CD4-positive, alpha-beta T cell treated with Interferon gamma for 1 hour (primary cell): Measurements from ENCODE around the gene CCDC28B.
"Not testable (repeated sequence)": the region's sequence is repeated elsewhere in the genome, so short reads cannot be mapped to it uniquely, and the experiment has no call there.

Experiments
- DNase-seq: peaks from one replicate; pipeline ENCODE4 v3.0.0-alpha.2; 2020

CCDC28B gene

DNA sequence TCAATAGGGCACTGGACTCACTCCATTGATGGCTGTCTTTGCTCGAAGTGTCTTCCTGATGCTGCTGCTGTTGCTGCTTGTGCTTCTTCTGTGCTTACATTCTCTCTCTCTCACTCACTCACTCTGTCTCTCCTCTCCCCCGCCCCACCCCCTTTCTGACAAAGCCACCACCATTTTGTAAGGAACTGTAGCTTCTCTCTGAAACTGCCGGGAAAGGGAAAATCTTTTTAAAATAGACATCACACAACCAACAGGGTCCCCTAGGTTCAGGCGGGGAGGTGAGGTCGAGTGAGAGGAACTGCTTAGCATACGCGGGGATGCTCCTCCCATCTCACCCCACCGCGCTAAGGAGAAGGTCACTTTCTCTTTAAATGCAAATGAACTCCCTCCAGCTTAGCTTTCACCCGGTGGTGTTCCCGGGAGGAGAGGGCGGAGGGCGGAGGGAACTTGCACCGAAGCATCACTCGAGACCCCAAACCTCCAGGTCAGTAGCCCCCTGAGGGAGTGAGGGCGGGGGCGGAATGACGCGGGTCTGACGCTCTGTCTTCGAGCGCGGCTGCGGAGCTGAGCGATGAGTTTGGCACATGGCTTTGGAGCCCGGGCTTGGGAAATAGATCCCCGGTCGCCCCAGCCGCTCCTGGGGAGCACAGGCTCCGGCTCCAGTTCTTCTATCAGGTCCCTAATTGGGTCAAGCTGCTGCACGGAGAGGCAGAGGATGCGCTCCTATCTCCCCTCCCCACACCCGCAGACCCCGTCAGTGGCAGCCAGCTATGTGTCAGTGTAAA is at the start of gene CCDC28B:
Gene CCDC28B, plus strand, starts transcription at position 370 of the 785 bp plus-strand sequence. CDS start 1,341 bp downstream, outside the sequence.
- DNase-seq = peak; percentile 48

DNA sequence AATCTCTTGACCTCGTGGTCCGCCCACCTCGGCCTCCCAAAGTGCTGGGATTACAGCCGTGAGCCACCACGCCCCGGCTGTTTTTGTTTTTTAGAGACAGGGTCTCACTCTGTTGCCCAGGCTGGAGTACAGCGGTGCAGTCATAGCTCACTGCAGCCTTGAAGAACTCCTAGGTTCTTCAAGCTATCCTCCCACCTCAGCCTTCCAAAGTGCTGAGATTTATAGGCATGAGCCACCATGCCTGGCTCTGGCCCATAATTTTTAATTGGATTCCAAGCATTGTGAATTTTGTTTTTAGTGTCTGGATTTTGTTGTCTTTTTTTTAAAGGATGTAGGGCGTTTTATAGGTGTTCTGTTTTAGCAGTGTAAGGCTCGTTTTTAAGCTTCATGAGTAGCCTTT is 49.5 kb upstream of the CCDC28B start:
- no peak for DNase-seq

DNA sequence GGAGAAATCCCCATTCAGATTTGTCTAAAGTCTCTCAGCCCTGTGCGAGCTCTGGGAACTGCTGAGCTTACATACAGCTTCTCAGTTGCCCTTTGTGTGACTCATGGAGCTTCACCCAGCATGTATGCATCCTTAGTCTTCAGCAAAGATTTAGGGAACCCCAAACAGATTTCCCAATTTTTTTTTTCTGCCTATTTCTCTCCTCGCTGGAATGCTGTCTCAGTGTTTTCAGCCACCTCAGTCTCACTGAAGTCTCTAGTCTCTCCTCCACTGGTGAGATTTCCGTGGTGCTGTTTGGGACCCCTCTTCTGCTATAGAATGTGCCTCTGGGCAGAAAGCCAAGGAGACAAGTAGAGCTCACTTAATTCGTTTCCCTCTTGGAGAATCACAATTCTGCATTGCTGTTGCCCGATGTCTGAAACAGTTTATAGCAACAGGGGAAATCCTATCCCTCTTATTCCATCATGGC is 49.0 kb upstream of the CCDC28B start:
- DNase-seq = no peak

DNA sequence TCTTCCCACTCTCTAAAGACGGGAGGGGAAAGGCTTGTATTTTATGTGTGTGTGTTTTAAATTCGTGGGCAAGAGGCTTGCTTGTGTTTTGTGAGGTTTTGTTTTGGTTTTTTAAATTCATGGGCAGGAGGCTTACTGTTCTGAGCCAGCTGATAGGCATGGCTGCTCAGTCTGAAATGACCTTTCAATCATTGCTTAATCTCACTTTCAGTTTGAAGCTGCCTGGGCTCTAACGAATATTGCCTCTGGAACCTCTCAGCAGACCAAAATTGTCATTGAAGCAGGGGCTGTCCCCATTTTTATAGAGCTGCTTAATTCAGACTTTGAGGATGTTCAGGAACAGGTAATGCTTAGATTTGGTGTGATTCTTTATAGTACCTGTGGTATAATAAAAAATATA is 41.2 kb upstream of the CCDC28B start:
- no peak for DNase-seq

DNA sequence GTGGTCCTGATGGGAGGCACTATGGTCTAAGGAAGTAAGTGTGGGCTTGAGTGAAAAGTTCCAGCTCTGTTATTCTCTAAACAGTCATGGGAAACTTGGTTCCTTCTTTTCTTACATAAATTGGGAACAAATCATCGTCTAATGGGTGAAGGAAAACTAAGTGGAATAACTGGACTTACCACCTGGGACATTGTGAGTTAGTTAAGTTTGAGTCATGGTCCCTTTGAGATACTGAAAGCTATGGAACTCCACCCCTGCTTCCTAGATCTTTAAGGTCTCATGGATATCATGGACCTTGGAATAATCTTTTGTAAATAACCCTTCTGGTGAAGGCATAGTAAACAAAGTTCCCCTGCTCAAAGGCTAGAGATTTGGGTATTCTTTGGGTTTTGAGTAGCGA is 37.0 kb upstream of the CCDC28B start:
- DNase-seq = no peak

DNA sequence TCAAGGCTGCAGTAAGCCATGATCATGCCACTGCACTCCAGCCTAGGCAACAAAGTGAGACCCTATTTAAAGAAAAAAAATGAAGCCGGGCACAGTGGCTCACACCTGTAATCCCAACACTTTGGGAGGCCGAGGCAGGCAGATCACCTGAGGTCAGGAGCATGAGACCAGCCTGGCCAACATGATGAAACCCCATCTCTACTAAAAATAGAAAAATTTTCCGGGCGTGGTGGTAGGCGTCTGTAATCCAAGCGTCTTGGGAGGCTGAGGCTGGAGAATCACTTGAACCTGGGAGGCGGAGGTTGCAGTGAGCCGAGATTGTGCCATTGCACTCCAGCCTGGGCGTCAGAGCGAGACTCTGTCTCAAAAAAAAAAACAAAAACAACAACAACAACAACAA is 34.8 kb upstream of the CCDC28B start:
- DNase-seq = not testable (repeated sequence)

DNA sequence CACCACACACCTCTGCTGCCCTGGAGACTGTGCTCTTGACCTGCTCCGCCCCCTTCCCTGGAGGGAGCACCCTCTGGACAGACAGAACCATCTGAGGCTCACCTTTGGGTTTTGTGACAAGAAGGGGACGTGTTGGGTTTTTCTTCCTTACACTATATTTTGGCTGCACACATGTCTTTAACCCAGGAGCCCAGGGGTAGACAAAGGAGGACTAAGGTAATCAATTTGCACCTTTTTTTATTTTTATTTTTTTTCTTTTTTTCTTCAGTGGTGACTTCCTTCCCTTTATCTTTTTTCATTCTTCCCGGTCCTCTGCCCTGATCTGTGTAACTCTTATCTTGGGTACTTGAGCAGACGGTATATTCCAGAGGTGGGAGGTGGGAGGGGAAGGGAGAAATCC is 29.4 kb upstream of the CCDC28B start:
- no peak for DNase-seq

DNA sequence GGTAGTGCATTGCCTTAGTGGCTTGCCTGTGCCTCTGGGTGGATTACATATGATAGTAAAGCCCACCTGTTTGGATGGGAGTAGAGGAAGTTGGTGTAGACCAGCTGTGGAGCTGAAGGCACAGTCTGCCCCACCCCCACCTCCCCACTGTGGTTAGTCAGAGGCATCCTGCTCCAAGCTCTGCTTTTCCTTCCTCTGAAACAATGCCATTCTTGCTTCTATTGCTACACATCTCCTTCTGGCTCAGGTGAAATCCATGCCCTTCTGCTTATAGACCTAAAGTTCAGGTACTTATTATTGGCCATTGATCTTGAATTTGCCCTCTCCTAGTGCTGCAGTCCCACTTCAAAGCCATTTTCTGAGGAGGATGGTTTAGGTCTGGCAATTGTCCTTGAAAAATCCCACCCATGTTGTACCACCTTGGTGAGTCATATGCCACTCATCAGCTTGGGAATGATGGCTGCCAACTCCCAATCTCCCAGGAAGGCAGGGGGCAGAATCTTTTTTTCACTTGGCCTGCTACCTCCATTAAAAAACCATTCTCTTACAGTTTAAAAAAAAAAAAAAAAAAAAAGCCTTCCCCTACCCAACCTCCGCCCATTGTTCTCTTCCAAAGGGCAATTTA is 27.7 kb upstream of the CCDC28B start:
- no peak for DNase-seq

DNA sequence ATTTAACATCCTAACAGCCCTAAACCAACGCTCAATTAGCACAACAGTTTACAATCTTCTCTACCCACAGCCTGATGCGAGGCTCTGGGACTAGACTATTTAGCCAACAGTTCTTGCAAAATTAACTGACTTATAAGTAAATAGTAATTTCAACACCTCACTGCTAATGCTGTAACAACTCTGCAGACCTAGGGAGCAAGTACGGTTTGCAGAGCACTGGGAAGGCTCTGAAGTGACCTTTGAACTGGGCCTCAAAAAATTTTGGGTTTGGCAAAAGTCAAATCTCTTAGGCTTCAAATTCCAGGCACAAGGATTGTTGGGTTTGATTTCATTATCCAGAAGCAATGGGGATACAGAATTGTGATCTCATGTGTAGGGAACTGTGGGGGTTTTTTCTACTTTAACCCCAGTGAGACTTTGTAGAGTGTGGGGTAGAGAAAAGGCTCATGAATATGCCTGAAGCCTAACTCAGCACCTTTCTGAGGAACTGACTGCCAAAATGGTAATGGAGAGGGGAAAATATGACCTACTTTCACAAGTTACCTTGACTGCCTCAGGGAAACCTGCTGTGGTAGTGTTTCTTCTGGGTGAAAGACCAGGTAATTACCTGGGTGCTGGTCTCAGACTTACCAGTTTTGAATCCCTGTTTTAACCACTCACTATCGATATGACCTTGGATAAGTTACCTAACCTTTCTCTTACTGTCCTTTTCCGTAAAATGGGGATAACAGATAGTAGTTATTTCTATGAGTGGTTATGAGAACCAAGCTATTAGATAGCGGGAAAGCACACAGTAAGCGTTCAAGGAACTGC is 21.8 kb upstream of the CCDC28B start:
- no peak for DNase-seq

DNA sequence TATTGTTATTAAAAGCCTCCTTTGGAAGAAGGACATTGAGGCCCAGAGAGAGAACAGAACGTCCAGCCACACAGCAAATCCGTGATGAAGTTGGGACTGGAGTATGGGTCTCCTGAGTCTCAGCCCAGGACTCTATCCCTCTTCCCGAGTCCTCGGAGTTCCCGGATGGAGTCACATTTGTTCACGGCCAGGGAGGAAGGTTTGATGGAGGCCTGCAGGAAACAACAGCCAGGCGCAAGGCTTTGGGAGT is 21.3 kb upstream of the CCDC28B start:
- no peak for DNase-seq

DNA sequence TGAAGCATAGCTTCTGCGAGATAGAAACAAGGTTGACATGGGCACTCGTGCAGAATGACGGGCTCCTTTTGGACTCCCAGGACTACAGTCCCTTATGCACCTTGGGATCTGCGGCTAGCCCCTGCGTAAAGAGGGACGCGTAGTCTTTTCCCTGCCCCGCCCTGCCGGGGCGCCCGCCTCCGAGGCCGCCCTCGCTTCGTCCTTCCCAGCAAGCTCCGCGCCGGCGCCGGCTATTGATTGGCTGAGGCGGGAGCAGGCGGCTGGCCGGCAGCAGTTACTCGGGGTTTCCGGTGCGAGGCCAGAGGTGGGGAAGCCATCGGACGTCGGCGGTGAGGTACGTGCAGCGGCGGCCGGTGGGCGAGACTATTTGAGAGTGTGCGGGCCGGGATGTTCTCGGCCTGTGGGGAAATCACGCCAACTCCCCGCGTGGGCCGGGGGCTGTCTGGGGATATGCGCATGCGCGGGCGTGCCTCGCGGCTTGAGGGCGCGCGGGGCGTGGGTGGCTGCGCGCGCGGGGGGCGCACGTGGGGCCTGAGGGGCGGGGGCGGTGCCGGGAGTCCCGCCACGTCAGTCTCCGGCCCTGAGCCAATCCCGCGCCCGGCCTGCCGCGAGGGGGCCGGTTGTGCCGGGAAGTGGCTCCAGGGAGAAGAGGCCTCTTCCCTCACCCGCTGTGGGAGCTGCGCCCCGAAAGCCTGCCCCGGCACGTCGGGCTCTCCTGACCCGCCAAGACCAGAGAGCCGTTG is 20.8 kb upstream of the CCDC28B start, which contains the start of gene TXLNA:
Gene TXLNA, plus strand, starts transcription at position 233 of the 743 bp plus-strand sequence. CDS start 671 bp downstream, outside the sequence.
- peak; percentile 88 for DNase-seq

DNA sequence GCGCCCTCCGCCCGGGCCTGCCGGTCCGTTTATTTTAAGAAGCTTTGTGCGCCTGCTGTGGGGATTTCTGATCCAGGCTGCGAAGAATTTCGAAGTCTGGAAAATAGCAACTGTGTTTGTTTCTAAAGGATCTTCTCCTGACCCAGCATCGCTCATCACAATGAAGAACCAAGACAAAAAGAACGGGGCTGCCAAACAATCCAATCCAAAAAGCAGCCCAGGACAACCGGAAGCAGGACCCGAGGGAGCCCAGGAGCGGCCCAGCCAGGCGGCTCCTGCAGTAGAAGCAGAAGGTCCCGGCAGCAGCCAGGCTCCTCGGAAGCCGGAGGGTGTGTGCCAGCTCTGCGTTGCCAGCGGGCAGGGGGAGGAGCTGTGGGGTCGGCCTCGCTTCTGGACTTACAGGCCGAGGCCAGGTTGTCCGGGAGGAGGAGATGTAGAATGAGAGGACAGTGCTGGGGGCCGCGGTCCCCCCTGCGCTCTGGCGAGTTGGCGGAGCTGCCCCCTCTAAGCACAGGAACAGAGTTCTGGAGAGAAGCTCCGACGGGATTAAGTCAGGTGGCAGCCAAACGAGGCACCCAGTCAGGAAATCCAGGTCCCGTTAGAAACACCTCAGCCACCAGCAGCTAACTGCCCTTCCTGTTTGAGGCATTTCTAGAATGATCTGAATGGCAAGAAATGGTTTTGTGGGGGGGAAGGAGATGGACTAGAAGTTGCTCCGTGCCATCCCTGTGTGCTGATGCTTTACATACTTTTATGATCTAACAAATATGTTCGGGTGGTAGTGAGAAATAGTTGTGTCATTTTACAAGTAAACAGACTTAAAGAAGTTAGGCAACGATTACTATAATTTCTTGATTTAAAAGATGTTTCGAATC is 20.0 kb upstream of the CCDC28B start:
- peak; percentile 25 for DNase-seq

DNA sequence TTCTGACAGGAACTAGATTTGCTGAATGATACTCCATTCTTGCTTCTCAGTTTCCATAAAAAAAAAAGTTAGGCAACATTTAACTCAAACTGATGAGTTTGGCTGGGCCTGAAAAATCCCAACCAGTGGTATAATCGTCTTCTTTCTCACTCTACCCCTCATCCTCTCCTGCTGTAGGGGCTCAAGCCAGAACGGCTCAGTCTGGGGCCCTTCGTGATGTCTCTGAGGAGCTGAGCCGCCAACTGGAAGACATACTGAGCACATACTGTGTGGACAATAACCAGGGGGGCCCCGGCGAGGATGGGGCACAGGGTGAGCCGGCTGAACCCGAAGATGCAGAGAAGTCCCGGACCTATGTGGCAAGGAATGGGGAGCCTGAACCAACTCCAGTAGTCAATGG is 19.3 kb upstream of the CCDC28B start:
- DNase-seq = no peak

DNA sequence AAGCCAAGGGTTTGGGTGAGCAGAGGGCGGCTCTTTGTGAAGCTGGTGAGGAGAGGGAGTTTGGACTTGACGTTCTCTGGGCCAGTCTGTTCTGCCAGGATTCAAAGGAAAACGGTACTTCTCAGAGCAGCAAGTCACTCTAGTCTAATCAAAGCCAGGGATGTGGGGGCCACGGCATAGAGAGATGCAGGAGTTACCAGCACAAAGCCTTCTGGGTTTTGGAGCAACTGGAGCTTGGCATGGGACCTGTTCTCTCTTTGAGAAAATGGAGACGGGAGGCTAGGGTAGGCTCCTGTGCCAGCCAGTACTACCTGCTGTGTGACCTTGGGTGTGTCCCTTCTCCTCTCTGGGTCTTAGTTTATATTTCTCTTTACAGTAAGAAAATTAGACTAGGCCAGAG is 18.8 kb upstream of the CCDC28B start:
- DNase-seq = no peak

DNA sequence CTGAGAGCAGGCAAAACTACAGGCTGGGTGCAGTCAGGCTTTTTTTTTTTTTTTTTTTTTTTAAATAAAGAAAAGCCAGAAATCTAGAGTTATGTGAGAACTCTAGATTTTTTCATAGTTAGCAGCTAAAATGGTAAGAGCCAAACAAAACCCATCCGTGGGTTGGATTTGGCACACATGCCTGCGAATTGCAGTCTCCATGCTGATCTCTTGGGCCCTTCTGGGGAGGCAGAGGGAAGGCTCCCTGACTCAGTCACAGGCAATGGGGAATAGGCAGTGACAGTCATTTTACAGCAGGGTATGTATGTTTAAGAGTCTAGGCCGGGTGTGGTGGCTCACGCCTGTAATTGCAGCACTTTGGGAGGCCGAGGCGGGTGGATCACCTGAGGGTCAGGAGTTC is 18.3 kb upstream of the CCDC28B start:
- DNase-seq = no peak

DNA sequence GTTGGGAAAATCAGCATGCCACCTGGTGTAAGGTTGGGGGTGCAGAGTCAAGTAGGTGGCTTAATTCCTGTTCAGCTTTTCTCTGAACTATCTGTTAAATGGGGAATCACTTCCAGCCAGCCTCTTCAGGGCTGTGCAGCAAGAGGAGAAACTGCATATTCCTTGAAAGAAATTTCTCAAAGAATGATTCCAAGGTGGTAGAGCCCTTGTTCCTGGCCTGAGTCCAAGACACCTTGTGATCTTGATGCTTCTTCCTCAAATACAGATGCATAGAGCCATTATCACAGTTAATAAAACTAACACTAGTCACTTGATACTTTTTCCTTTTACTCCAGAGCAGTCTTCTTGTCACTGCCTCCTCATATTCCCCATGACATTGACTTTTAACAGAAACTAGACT is 15.7 kb upstream of the CCDC28B start:
- DNase-seq = no peak

DNA sequence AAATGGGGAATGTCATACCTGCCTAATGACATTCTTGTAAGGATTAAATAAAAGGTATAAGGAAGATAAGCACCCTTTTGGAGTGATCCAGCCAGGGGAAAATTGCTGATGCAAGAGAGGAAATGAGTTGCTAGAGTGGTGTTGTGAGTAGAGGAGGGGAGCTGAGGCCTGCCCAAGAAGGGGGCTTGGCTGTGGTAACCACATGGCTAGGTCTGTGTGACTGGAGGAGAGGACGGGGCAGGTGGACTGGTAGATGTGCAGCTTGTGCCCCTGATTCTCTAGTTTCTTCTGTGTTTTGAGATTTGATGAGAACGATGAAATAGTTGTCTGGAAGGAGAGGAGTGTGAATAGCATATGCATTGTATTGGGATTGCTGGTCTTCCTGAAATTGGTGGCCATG is 14.3 kb upstream of the CCDC28B start:
- no peak for DNase-seq

DNA sequence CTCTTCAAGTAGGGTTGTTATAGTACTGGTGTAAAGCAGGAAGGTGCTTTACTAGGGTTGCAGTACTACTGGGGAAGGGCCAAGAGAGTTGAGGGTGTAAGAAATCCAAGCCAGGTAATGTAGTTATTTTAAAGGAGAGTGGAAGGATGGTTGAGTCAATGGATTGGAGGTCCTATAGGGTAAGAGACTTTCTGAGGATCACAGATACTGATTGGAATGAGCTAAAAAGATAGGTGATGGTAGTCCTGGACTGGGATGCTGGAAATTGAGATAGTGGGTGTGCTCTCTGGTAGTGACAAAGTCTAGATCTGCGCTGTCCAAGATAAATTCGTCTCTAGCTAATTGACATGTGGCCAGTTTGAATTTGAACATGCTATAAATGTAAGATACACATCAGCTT is 13.9 kb upstream of the CCDC28B start:
- no peak for DNase-seq

DNA sequence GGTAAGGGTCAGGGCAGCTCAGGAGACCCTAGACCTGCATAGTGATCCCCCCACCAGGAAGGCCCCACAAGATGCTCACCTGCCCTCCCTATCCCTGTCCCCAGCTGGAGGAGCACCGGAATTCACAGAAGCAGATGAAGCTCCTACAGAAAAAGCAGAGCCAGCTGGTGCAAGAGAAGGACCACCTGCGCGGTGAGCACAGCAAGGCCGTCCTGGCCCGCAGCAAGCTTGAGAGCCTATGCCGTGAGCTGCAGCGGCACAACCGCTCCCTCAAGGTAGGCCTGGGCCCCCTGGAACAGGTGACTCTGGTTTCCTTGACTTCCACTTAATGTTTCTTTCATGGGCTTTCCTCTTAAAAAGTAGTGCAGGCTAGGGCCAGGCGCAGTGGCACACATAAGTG is 12.5 kb upstream of the CCDC28B start:
- DNase-seq = no peak

DNA sequence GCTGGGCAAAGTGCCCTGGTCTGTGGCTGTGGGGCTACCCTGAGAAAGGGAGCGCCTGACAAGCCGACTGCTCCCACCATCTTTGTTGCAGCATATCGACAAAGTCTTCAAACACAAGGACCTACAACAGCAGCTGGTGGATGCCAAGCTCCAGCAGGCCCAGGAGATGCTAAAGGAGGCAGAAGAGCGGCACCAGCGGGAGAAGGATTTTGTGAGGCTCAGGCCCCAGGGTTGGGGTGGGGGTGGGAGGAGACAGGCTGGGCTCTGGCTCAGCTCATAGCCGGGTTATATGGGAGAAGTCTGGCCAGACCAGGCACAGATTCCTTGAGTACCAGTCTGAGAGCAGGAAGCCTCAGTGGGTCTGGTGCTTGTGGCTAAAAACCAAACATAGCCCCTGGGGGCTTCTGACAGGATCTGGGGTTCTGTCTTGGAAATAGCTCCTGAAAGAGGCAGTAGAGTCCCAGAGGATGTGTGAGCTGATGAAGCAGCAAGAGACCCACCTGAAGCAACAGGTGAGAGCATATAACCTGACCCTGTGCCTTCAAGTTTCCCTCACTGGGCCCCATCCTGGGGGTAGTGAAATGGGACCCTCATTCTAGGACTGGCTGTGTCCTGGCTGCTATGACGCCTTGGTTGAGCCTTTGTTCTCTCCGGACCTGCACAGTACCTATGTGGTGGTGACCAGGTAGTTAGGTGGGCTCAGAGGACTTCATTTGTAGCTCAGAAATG is 8.0 kb upstream of the CCDC28B start:
- no peak for DNase-seq

DNA sequence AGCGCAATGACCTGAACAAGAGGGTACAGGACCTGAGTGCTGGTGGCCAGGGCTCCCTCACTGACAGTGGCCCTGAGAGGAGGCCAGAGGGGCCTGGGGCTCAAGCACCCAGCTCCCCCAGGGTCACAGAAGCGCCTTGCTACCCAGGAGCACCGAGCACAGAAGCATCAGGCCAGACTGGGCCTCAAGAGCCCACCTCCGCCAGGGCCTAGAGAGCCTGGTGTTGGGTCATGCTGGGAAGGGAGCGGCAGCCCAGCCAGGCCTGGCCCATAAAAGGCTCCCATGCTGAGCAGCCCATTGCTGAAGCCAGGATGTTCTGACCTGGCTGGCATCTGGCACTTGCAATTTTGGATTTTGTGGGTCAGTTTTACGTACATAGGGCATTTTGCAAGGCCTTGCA is 5.4 kb upstream of the CCDC28B start:
- no peak for DNase-seq
